Right atrium auricular region (tissue), 2 donors: ENCODE results near the gene HDAC11. TPM values are rescaled to one million over a fixed set of nuclear protein-coding genes. Genes with fewer than 3 reads are reported as not detected.
"Not testable (repeated sequence)": the region's sequence is repeated elsewhere in the genome, so short reads cannot be mapped to it uniquely, and the experiment has no call there.

ENCODE experiments used
- DNase-seq: peaks from one replicate; pipeline ENCODE4 v3.0.0-alpha.2; 2019; ENCODE audit warnings: low spot score
- H3K27ac ChIP-seq, 2 donors: fragments of 200-600 bp; sonication (generic); 1 replicate in 1 of 2; 2 replicates in 1 of 2; pipeline ENCODE4 v1.5.1; 2016 to 2019
- H3K27me3 ChIP-seq, 2 donors: fragments of 200-600 bp; sonication (generic); one replicate each; pipeline versions ENCODE4 v1.5.1 to v1.6.0; 2017 to 2019
- H3K36me3 ChIP-seq: fragments of 200-600 bp; sonication (generic); one replicate; pipeline ENCODE4 v1.5.1; 2016
- H3K4me1 ChIP-seq, 2 donors: fragments of 200-600 bp; sonication (generic); one replicate each; pipeline versions ENCODE4 v1.5.1 to v1.6.0; 2017 to 2019
- H3K4me3 ChIP-seq, 2 donors: fragments of 200-600 bp; sonication (generic); 1 replicate in 1 of 2; 2 replicates in 1 of 2; pipeline ENCODE4 v1.5.1; 2017 to 2019; ENCODE audit warnings: mild to moderate bottlenecking in 1 of 2, moderate library complexity in 1 of 2
- H3K9me3 ChIP-seq, 2 donors: fragments of 200-600 bp; sonication (generic); one replicate each; pipeline ENCODE4 v1.5.1; 2019
- CTCF ChIP-seq, 2 donors: fragments of 200-600 bp; sonication (generic); IDR thresholded peaks; one replicate each; pipeline ENCODE4 v1.5.1; 2019; ENCODE audit warnings: antibody characterized with exemption in 2 of 2
- total RNA-seq, 2 donors: library from RNA; depleted of rRNA; stranded (reverse); fragments of >200 nt; gene quantifications; one replicate each; pipeline ENCODE4 v1.1.0, GENCODE V29; 2016

Gene HDAC11
- 10 to 100 TPM; 30.6 to 30.7 TPM for total RNA-seq

DNA sequence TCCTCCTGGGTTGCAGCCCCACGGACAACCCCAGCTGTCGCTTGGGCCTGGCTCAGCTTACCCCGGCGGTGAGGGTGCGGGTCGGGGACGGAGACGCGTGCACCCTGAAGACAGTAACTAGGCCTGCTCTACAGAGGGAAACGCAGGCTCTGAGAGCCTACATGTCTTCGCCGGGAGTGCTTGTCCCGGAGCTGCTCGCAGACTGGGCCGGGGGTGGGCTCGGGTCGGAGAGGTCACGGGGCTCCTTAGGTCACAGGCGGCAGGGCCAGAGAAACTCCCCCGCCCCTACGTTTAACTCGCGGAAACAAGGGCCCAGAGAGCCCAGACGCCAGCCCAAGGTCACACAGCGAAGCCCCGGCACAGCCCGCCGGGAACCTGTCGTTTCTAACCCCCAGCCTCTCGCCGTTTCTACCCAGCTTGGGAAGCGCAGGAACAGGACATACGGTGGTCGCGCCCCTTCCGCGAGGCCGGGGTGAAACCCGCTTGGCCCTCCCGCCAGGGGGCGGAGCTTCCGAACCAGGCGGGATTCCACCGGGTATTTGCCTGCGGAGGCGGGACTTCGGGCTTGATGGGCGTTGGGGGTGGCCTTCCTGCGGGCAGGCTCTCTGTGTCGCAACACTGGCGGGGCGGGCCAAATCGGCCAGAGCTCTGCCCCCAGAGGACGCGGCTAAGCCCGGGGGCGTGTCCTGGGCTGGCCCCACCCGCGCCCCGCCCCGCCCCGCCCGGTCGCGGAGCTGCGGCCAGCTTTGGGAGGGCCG lies at the start of gene HDAC11:
HDAC11 (plus strand) TSS at position 725 of the 758 bp plus-strand sequence. CDS start 42 bp downstream, outside the sequence.
- peak; percentile 34 to 55 for TF ChIP-seq CTCF (IDR thresholded peaks at IDR 0.05)
- H3K9me3 ChIP-seq: no peaks in the 10 kb centered on the region
- H3K36me3 ChIP-seq: no peaks in the 10 kb centered on the region
- H3K27me3 ChIP-seq: no peaks in the 10 kb centered on the region
- peak within 1 kb of the TSS; percentile 88 to 96 for H3K27ac ChIP-seq
- H3K4me3 ChIP-seq: peak within 1 kb of the TSS; percentile 72 to 75
- H3K4me1 ChIP-seq: peaks cover 0 to 30% of the 10 kb centered on the region in 2 donors
- peak; percentile 97 for DNase-seq

- not testable (repeated sequence) for H3K4me3 ChIP-seq, H3K27ac ChIP-seq, H3K27me3 ChIP-seq, H3K4me1 ChIP-seq, DNase-seq, H3K9me3 ChIP-seq, H3K36me3 ChIP-seq
Observed at GRCh38 chr3:13430411-13430875, 49.7 kb upstream of the HDAC11 start.

DNA sequence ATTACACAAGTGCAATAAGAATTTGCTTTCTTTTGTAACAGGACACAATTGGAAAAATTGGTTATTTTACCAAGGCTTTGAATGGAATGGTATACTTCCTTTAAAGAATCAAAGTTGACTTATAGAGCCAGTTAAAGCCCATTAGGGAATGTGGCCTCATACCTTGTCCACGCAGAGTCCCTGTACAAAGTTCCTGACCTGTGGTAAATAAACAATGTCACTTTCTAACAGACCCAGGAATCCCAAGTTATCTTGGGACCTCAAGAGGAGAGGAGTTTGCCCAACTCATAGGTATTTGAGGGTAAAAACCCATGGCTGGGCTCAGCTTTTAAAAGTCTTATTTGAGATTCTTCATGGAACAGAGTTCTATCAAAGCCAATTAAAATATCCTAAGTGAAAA lies 48.0 kb upstream of the HDAC11 start:
- H3K9me3 ChIP-seq: no peaks in the 10 kb centered on the region
- DNase-seq: no peak
- no peak overlapping the region for H3K27ac ChIP-seq
- H3K4me1 ChIP-seq: no peaks in the 10 kb centered on the region
- TF ChIP-seq CTCF (IDR thresholded peaks at IDR 0.05): no peak
- H3K36me3 ChIP-seq: no peaks in the 10 kb centered on the region
- H3K4me3 ChIP-seq: no peak overlapping the region
- no peaks in the 10 kb centered on the region for H3K27me3 ChIP-seq

DNA sequence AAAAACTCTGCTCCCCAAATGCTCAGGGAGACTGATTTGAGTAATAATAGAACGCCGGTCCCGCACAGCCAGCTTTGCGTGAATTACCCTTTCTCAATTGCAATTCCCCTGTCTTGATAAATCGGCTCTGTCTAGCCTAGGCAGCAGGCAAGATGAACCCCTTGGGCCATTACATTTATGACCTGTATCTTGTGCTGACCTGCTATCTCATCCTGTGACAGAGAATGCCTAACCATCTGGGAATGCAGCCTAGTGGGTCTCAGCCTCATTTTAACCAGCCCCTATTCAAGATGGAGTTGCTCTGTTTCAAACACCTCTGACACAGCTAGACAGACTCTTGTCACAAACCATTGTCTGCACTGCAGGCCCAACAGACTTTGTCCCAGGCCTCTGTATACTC lies 46.2 kb upstream of the HDAC11 start:
- Histone ChIP-seq H3K36me3 (no peaks in the 10 kb centered on the region), H3K9me3 (no peaks in the 10 kb centered on the region), H3K4me3 (no peak overlapping the region), H3K27me3 (no peaks in the 10 kb centered on the region), H3K27ac (no peak overlapping the region), H3K4me1 (no peaks in the 10 kb centered on the region)
- TF ChIP-seq CTCF (IDR thresholded peaks at IDR 0.05): no peak
- no peak for DNase-seq

- H3K36me3 ChIP-seq, H3K27ac ChIP-seq, H3K4me1 ChIP-seq, H3K27me3 ChIP-seq, H3K9me3 ChIP-seq, DNase-seq, H3K4me3 ChIP-seq: not testable (repeated sequence)
Observed at GRCh38 chr3:13436213-13436612, 43.9 kb upstream of the HDAC11 start.

DNA sequence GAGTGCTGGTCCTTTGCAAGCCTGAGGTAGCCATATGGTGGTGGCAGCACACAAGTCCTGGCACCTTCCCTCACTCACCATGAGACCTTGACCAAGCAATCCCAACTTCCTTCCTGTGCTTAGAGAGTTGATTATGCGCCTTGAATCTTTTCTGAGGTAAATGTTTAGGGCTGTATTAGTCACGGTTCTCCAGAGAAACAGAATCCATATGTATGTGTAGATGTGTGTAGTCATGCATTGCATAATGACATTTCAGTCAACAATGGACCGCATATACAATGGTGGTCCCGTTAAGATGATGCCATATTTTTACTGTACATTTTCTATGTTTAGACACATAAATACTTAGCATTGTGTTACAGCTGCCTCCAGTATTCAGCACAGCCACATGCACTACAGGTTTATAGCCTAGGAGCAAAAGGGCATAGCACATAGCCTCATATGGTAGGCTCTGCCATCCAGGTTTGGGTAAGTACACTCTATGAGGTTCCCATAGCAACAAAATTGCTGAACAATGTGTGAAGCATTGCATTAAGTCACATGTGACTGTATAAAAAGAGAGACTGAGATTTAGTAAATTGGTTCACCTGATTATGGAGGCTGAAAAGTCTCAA lies 39.8 kb upstream of the HDAC11 start:
- Histone ChIP-seq H3K4me3 (no peak overlapping the region), H3K36me3 (no peaks in the 10 kb centered on the region), H3K9me3 (no peaks in the 10 kb centered on the region), H3K27ac (no peak overlapping the region), H3K27me3 (no peaks in the 10 kb centered on the region), H3K4me1 (no peaks in the 10 kb centered on the region)
- TF ChIP-seq CTCF (IDR thresholded peaks at IDR 0.05): no peak
- no peak for DNase-seq

DNA sequence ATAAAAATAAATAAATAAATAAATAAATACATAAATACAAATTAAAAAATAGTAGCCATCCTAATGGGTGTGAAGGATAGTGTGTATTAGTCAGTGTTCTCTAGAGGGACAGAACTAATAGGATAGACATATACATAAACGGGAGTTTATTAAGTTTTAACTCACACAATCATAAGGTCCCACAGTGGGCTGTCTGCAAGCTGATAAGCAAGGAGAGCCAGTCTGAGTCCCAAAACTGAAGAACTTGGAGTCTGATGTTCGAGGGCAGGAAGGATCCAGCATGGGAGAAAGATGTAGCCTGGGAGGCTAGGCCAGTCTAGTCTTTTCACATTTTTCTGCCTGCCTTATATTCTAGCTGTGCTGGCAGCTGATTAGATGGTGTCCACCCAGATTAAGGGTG lies 37.2 kb upstream of the HDAC11 start:
- not testable (repeated sequence) for DNase-seq, H3K27ac ChIP-seq, H3K36me3 ChIP-seq, H3K4me3 ChIP-seq, H3K9me3 ChIP-seq, H3K4me1 ChIP-seq, H3K27me3 ChIP-seq
